Keratinocyte (primary cell): Measurements from ENCODE around the gene UVSSA. TPM values are rescaled to one million over a fixed set of nuclear protein-coding genes. Genes with fewer than 3 reads are reported as not detected.

Experiments
- DNase-seq: peaks from one replicate; pipeline ENCODE4 v3.0.0-alpha.2; 2011; ENCODE audit warnings: low read depth, missing footprints, low spot score
- FAIRE-seq: peaks from 2 replicates; lab custom pipeline; 2011; peaks lifted over from hg19 to GRCh38; lab: Jason Lieb, UNC
- H2AFZ ChIP-seq: 2 replicates; pipeline ENCODE4 v1.6.0; 2012; ENCODE audit warnings: low read length, control low read depth, inconsistent platforms; ENCODE audit not compliant: control insufficient read depth
- H3K27ac ChIP-seq: 2 replicates; pipeline ENCODE4 v1.5.1; 2011; ENCODE audit warnings: low read length; ENCODE audit not compliant: control insufficient read depth, insufficient read depth
- H3K27me3 ChIP-seq: 3 replicates; pipeline ENCODE4 v1.6.0; 2011; ENCODE audit warnings: low read length; ENCODE audit not compliant: control insufficient read depth, insufficient read depth; ENCODE audit errors: extremely low read depth
- H3K36me3 ChIP-seq, 2 experiments: 2 replicates in 1 of 2; 3 replicates in 1 of 2; pipeline ENCODE4 v1.5.1; 2011; ENCODE audit warnings: low read length in 2 of 2, mild to moderate bottlenecking in 1 of 2; ENCODE audit not compliant: control insufficient read depth in 2 of 2, insufficient read depth in 2 of 2; ENCODE audit errors: extremely low read depth in 1 of 2
- H3K4me1 ChIP-seq: 3 replicates; pipeline ENCODE4 v1.5.1; 2011; ENCODE audit warnings: low read length; ENCODE audit not compliant: control insufficient read depth, insufficient read depth; ENCODE audit errors: extremely low read depth
- H3K4me2 ChIP-seq: 3 replicates; pipeline ENCODE4 v1.6.0; 2011; ENCODE audit warnings: low read depth, low read length; ENCODE audit not compliant: control insufficient read depth, insufficient read depth; ENCODE audit errors: extremely low read depth
- H3K4me3 ChIP-seq, 3 experiments: fragments of 200-600 bp in 1 of 3; sonication (generic) in 1 of 3; 2 replicates in 2 of 3; 3 replicates in 1 of 3; pipeline ENCODE4 v1.5.1; 2011 to 2016; ENCODE audit warnings: low read length in 3 of 3, mild to moderate bottlenecking in 3 of 3, control low read depth in 2 of 3, inconsistent platforms in 1 of 3, low read depth in 1 of 3, mixed read lengths in 1 of 3, mixed run types in 1 of 3, moderate library complexity in 1 of 3; ENCODE audit not compliant: control insufficient read depth in 2 of 3, insufficient read depth in 2 of 3; ENCODE audit errors: extremely low read depth in 1 of 3
- H3K79me2 ChIP-seq: 2 replicates; pipeline ENCODE4 v1.6.0; 2012; ENCODE audit warnings: low read length; ENCODE audit not compliant: control insufficient read depth, insufficient read depth
- H3K9ac ChIP-seq: 3 replicates; pipeline ENCODE4 v1.6.0; 2011; ENCODE audit warnings: low read length; ENCODE audit not compliant: control insufficient read depth, insufficient read depth; ENCODE audit errors: extremely low read depth
- H3K9me1 ChIP-seq: 3 replicates; pipeline ENCODE4 v1.6.0; 2011; ENCODE audit warnings: low read length; ENCODE audit not compliant: control insufficient read depth, insufficient read depth; ENCODE audit errors: extremely low read depth
- H3K9me3 ChIP-seq: 2 replicates; pipeline ENCODE4 v1.5.1; 2012; ENCODE audit warnings: low read depth, low read length; ENCODE audit not compliant: control insufficient read depth
- H4K20me1 ChIP-seq: 3 replicates; pipeline ENCODE4 v1.6.0; 2011; ENCODE audit warnings: low read length; ENCODE audit not compliant: control insufficient read depth, insufficient read depth; ENCODE audit errors: extremely low read depth
- EZH2 ChIP-seq: IDR thresholded peaks from one replicate; pipeline ENCODE4 v1.6.1; 2012; ENCODE audit warnings: inconsistent platforms, mild to moderate bottlenecking, low read length, moderate library complexity
- dilution Hi-C: fragments of 300-500 bp; cut with MboI; formaldehyde crosslinking; loops from one replicate; pipeline ENCODE4 v1.7.0; 2020; ENCODE audit warnings: low sequenced_read_pairs; ENCODE audit not compliant: extremely low pct_ligation_motif_present
- polyA plus RNA-seq, 5 experiments: library from polyadenylated mRNA; depleted of rRNA in 3 of 5; stranded (reverse) in 3 of 5; stranded (forward) in 1 of 5; unstranded in 1 of 5; fragments of >200 nt; gene quantifications; 1 replicate in 1 of 5; 2 replicates in 3 of 5; 3 replicates in 1 of 5; pipeline versions ENCODE4 v1.2.1 to v1.2.3, GENCODE V29; 2011 to 2012; ENCODE audit warnings: missing spikeins in 2 of 5, low read depth in 1 of 5, low replicate concordance in 1 of 5
- TF ChIP-seq, protein P1 (sequence below), 3 experiments: IDR thresholded peaks in 1 of 3; conservative IDR thresholded peaks in 1 of 3; optimal IDR thresholded peaks in 1 of 3; 2 replicates in 2 of 3; 3 replicates in 1 of 3; pipeline versions ENCODE3 to v1.5.1; 2011; ENCODE audit warnings: low read length in 3 of 3, mild to moderate bottlenecking in 3 of 3, moderate library complexity in 2 of 3, control low read depth in 1 of 3, inconsistent platforms in 1 of 3; ENCODE audit not compliant: insufficient read depth in 2 of 3; ENCODE audit errors: extremely low read depth in 1 of 3

The UVSSA gene
- polyA plus RNA-seq, 1 donor (not counting 4 experiments of a cell fraction or from before 2014, with no cell fraction given): 4.7 TPM

DNA sequence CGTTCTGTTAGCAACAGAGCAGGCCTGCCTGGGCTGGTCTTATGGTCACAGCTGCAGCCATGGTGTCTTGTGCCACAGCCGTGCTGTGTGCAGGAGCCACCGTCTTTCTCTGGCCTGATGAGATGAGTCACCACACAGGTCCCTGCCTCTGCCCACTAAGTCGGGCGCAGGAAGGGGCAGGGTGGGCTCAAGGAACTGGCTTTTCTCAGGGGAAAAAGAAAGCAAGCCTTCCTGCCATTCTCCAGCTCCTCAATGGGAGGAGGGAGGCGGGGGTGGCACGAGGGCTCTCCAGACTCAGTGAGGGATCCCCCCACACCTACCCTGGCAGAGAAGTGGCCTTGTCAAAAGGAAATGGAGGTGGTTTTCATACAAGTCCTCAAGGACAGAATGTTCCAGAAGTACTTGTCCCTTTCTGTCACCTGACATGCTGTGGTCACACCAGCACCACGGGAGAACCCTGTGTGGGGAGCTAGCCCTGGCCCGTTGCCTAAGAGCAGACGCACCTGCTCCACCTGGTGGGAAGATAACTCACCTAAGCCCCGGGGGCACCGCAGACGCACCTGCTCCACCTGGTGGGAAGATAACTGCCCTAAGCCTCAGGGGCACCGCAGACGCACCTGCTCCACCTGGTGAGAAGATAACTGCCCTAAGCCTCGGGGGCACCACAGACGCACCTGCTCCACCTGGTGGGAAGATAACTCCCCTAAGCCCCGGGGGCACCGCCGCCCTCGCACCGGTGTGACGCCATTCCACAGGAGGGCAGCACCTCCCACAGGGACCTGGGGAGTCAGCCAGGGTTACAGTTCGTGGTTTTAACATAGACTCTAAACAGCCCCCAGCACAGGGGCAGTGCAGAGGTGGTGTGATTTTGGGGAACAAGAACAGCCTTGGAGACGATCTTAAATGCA, 18.5 kb downstream of the UVSSA start:
- Histone ChIP-seq H3K4me1 (peaks cover 7% of the 10 kb centered on the region), H3K9me1 (no peaks in the 10 kb centered on the region), H3K27me3 (no peaks in the 10 kb centered on the region), H2AFZ (no peak overlapping the region), H3K79me2 (no peaks in the 10 kb centered on the region), H3K9me3 (no peaks in the 10 kb centered on the region), H3K36me3 (peaks cover 7 to 8% of the 10 kb centered on the region in 2 experiments), H3K9ac (no peak overlapping the region), H4K20me1 (no peaks in the 10 kb centered on the region), H3K4me3 (no peak overlapping the region), H3K27ac (no peak overlapping the region), H3K4me2 (no peak overlapping the region)
- TF ChIP-seq EZH2: no peak
- TF ChIP-seq, protein P1, sequence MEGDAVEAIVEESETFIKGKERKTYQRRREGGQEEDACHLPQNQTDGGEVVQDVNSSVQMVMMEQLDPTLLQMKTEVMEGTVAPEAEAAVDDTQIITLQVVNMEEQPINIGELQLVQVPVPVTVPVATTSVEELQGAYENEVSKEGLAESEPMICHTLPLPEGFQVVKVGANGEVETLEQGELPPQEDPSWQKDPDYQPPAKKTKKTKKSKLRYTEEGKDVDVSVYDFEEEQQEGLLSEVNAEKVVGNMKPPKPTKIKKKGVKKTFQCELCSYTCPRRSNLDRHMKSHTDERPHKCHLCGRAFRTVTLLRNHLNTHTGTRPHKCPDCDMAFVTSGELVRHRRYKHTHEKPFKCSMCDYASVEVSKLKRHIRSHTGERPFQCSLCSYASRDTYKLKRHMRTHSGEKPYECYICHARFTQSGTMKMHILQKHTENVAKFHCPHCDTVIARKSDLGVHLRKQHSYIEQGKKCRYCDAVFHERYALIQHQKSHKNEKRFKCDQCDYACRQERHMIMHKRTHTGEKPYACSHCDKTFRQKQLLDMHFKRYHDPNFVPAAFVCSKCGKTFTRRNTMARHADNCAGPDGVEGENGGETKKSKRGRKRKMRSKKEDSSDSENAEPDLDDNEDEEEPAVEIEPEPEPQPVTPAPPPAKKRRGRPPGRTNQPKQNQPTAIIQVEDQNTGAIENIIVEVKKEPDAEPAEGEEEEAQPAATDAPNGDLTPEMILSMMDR (optimal IDR thresholded peaks at IDR 0.05 in 1 of 3, IDR thresholded peaks at IDR 0.05 in 1 of 3, conservative IDR thresholded peaks at IDR 0.05 in 1 of 3; ENCODE audit: extremely low read depth in 1 of 3, insufficient read depth in 2 of 3, low read length in 3 of 3): no peak
- DNase-seq (no peak), FAIRE-seq (no peak)
- dilution Hi-C loops: no loop called here

DNA sequence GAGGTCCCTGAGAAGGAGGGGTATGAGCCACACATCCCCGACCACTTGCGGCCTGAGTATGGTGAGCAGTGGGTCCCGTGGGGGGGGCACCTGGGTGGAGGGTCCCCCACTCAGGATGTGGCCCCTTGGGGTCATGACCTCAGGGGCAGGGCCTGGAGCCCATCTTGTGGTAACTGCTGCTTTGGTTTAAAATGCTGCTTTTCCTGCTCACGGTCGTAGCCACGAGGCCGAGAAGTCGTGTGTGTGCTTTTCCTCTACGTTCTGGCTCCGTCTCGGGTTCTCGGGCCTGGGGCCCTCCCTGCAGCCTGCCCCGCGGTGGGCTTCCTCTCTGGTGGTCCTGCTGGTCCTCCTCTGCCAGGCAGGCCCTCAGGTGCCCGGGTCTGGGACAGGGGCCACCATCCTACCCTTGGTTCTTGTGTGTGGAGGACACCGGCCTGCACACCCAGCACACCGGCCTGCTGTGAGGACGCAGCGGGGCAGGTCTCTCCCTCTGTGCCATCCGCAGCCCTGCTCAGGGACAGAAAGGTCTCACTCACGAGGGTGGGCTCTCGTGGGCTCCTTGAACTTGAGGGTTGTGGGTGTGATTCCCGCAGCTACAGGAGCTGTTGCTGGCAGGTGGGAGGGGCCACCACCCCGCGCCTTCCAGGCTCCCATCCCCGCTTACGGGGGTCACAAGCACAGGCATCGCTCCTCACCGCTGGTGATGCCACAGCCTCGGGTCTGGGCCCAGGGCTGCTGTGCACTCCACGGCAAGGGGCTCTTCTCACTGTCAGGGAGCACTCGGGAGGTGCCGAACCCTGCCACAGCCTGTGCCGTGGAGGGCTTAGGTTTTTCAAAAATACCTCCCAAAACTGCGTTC, 19.6 kb downstream of the UVSSA start:
- no peak overlapping the region for H3K4me3 ChIP-seq
- peaks cover 7% of the 10 kb centered on the region for H3K4me1 ChIP-seq

More for the DNA sequence above, 19.6 kb downstream of the UVSSA start:
- dilution Hi-C loops: no loop called here
- Histone ChIP-seq H3K9me1 (no peaks in the 10 kb centered on the region), H3K9ac (no peak overlapping the region), H3K79me2 (no peaks in the 10 kb centered on the region), H3K4me2 (no peak overlapping the region), H3K27me3 (no peaks in the 10 kb centered on the region), H3K36me3 (peaks cover 9 to 10% of the 10 kb centered on the region in 2 experiments), H3K27ac (no peak overlapping the region), H2AFZ (no peak overlapping the region), H4K20me1 (no peaks in the 10 kb centered on the region), H3K9me3 (no peaks in the 10 kb centered on the region)
- no peak for TF ChIP-seq EZH2
- TF ChIP-seq, protein P1 (optimal IDR thresholded peaks at IDR 0.05 in 1 of 3, IDR thresholded peaks at IDR 0.05 in 1 of 3, conservative IDR thresholded peaks at IDR 0.05 in 1 of 3; ENCODE audit: extremely low read depth in 1 of 3, insufficient read depth in 2 of 3, low read length in 3 of 3): no peak
- DNase-seq (no peak), FAIRE-seq (no peak)
